GM19351 (cell line): ENCODE results near the gene COL4A2.

Experiments
- ATAC-seq: cut with Tn5 transposase; IDR thresholded peaks from one replicate; pipeline ENCODE4 v1.9.1; 2021; ENCODE audit warnings: mild to moderate bottlenecking, moderate library complexity; ENCODE audit not compliant: unreplicated experiment

Gene COL4A2

GRCh38 chr13:110289174-110289573, 17.9 kb upstream of the COL4A2 start:
- no peak for ATAC-seq

- no peak for ATAC-seq
Observed at GRCh38 chr13:110289661-110290060, 17.4 kb upstream of the COL4A2 start.

GRCh38 chr13:110290153-110290552, 16.9 kb upstream of the COL4A2 start:
- ATAC-seq = no peak

- no peak for ATAC-seq
Observed at GRCh38 chr13:110290826-110291225, 16.3 kb upstream of the COL4A2 start.

GRCh38 chr13:110291286-110291685, 15.8 kb upstream of the COL4A2 start:
- ATAC-seq = no peak

- no peak for ATAC-seq
Observed at GRCh38 chr13:110293037-110293436, 14.0 kb upstream of the COL4A2 start.

GRCh38 chr13:110293649-110294048, 13.4 kb upstream of the COL4A2 start:
- no peak for ATAC-seq

GRCh38 chr13:110294146-110294545, 12.9 kb upstream of the COL4A2 start:
- no peak for ATAC-seq

- no peak for ATAC-seq
Observed at GRCh38 chr13:110294622-110295021, 12.5 kb upstream of the COL4A2 start.

GRCh38 chr13:110297011-110297410, 10.1 kb upstream of the COL4A2 start:
- ATAC-seq = no peak

- no peak for ATAC-seq
Observed at GRCh38 chr13:110297766-110298504, 9.1 kb upstream of the COL4A2 start.

GRCh38 chr13:110298505-110299282, 8.4 kb upstream of the COL4A2 start:
- no peak for ATAC-seq

- ATAC-seq = no peak
Observed at GRCh38 chr13:110299283-110299840, 7.7 kb upstream of the COL4A2 start.

- no peak for ATAC-seq
Observed at GRCh38 chr13:110300090-110300815, 6.8 kb upstream of the COL4A2 start.

- ATAC-seq = no peak
Observed at GRCh38 chr13:110301083-110301482, 6.0 kb upstream of the COL4A2 start.

GRCh38 chr13:110301606-110302553, 5.2 kb upstream of the COL4A2 start:
- no peak for ATAC-seq

GRCh38 chr13:110302997-110303396, 4.1 kb upstream of the COL4A2 start:
- no peak for ATAC-seq

- ATAC-seq = no peak
Observed at GRCh38 chr13:110303644-110304043, 3.4 kb upstream of the COL4A2 start.

GRCh38 chr13:110304256-110304655, 2.8 kb upstream of the COL4A2 start:
- ATAC-seq = no peak

GRCh38 chr13:110305001-110305400, 2.1 kb upstream of the COL4A2 start:
- ATAC-seq = no peak
